ENCODE results near the gene HDGFL1.

HDGFL1 gene

DNA sequence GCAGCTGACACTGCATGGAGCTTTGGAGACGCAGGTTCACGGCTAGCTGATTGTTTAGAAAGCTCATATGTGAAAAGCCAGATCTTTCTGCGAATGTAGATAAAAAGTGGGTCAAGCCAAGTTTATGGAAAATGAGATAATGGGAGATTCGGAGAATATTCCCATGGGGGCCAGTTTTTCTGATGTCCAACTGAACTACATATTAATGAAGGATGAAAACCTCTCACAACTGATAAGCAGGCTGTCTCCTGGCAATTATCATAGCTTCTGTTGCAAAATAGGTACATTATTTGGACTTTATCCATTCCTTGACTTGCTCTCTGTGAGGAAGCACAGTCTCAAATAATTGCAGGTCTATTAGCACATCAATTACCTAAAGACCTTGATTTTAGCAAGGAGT, 21.1 kb downstream of the HDGFL1 start:
- no peaks in the 10 kb centered on the region for H3K9me3 ChIP-seq (ENCODE audit: control insufficient read depth in 2 of 2, low read length in 2 of 2)
- H3K27ac ChIP-seq (ENCODE audit: low read length): no peak overlapping the region
- H3K4me1 ChIP-seq (ENCODE audit: control insufficient read depth, insufficient read depth, low read length): no peaks in the 10 kb centered on the region
- no peak overlapping the region for H3K9ac ChIP-seq (ENCODE audit: low read length in 2 of 2)
- H3K4me3 ChIP-seq (ENCODE audit: low read length in 2 of 2): no peak overlapping the region
- no peaks in the 10 kb centered on the region for H3K27me3 ChIP-seq (ENCODE audit: control insufficient read depth in 1 of 2, insufficient read depth in 2 of 2, low read length in 2 of 2)
- no peaks in the 10 kb centered on the region for H3K36me3 ChIP-seq (ENCODE audit: control insufficient read depth in 2 of 2, insufficient read depth in 2 of 2, low read length in 2 of 2)

DNA sequence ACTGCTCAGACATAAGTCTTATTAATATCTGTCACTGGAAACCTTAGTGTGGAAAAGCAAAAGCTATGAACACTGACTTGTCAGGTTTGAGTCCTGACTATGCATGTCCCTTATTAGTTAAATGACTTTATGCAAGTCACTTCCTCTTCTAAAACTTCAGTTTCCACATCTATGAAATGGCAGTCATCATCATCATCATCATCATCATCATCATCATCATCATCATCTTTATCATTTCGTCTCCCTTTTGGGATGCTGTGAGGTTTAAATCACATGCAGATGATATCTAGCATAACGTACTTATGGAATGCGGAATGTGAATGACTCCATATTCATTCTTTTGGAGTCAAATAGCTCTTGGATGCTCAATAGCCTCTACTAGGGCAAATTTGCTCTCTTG, 24.5 kb downstream of the HDGFL1 start:
- Histone ChIP-seq H3K4me3 (ENCODE audit: low read length in 2 of 2) (no peak overlapping the region), H3K36me3 (ENCODE audit: control insufficient read depth in 2 of 2, insufficient read depth in 2 of 2, low read length in 2 of 2) (no peaks in the 10 kb centered on the region), H3K27ac (ENCODE audit: low read length) (no peak overlapping the region), H3K4me1 (ENCODE audit: control insufficient read depth, insufficient read depth, low read length) (no peaks in the 10 kb centered on the region), H3K9ac (ENCODE audit: low read length in 2 of 2) (no peak overlapping the region), H3K27me3 (ENCODE audit: control insufficient read depth in 1 of 2, insufficient read depth in 2 of 2, low read length in 2 of 2) (no peaks in the 10 kb centered on the region), H3K9me3 (ENCODE audit: control insufficient read depth in 2 of 2, low read length in 2 of 2) (no peaks in the 10 kb centered on the region)

GRCh38 chr6:22596011-22596410, 26.6 kb downstream of the HDGFL1 start:
- H3K4me3 ChIP-seq (ENCODE audit: low read length in 2 of 2): no peak overlapping the region
- no peaks in the 10 kb centered on the region for H3K9me3 ChIP-seq (ENCODE audit: control insufficient read depth in 2 of 2, low read length in 2 of 2)
- H3K36me3 ChIP-seq (ENCODE audit: control insufficient read depth in 2 of 2, insufficient read depth in 2 of 2, low read length in 2 of 2): no peaks in the 10 kb centered on the region
- no peak overlapping the region for H3K27ac ChIP-seq (ENCODE audit: low read length)
- H3K27me3 ChIP-seq (ENCODE audit: control insufficient read depth in 1 of 2, insufficient read depth in 2 of 2, low read length in 2 of 2): no peaks in the 10 kb centered on the region
- H3K4me1 ChIP-seq (ENCODE audit: control insufficient read depth, insufficient read depth, low read length): no peaks in the 10 kb centered on the region
- H3K9ac ChIP-seq (ENCODE audit: low read length in 2 of 2): no peak overlapping the region

- Histone ChIP-seq H3K27me3 (ENCODE audit: control insufficient read depth in 1 of 2, insufficient read depth in 2 of 2, low read length in 2 of 2) (no peaks in the 10 kb centered on the region), H3K9me3 (ENCODE audit: control insufficient read depth in 2 of 2, low read length in 2 of 2) (no peaks in the 10 kb centered on the region), H3K4me3 (ENCODE audit: low read length in 2 of 2) (no peak overlapping the region), H3K36me3 (ENCODE audit: control insufficient read depth in 2 of 2, insufficient read depth in 2 of 2, low read length in 2 of 2) (no peaks in the 10 kb centered on the region), H3K27ac (ENCODE audit: low read length) (no peak overlapping the region), H3K9ac (ENCODE audit: low read length in 2 of 2) (no peak overlapping the region), H3K4me1 (ENCODE audit: control insufficient read depth, insufficient read depth, low read length) (no peaks in the 10 kb centered on the region)
Observed at GRCh38 chr6:22598339-22598738, 29.0 kb downstream of the HDGFL1 start.

DNA sequence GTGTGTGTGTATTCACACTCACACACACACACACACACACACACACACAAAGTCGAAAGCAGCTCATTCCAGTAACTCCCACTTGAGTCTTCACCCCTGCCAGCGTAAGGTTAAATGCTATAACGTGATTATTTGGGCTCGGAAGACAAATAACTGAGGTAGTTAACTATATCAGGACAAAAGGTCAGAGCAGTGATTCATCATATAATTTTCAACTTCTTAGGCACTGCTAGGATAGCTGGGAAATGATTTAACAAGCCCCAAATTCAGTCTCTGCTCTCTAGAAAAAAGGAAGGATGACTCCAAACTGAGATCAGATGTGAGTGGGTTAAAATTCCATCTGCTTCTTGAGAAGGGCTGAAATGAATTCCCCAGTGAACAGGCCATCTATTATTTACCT, 30.7 kb downstream of the HDGFL1 start:
- no peaks in the 10 kb centered on the region for H3K4me1 ChIP-seq (ENCODE audit: control insufficient read depth, insufficient read depth, low read length)
- H3K27ac ChIP-seq (ENCODE audit: low read length): no peak overlapping the region
- no peaks in the 10 kb centered on the region for H3K36me3 ChIP-seq (ENCODE audit: control insufficient read depth in 2 of 2, insufficient read depth in 2 of 2, low read length in 2 of 2)
- no peaks in the 10 kb centered on the region for H3K27me3 ChIP-seq (ENCODE audit: control insufficient read depth in 1 of 2, insufficient read depth in 2 of 2, low read length in 2 of 2)
- no peak overlapping the region for H3K9ac ChIP-seq (ENCODE audit: low read length in 2 of 2)
- H3K9me3 ChIP-seq (ENCODE audit: control insufficient read depth in 2 of 2, low read length in 2 of 2): no peaks in the 10 kb centered on the region
- H3K4me3 ChIP-seq (ENCODE audit: low read length in 2 of 2): no peak overlapping the region

- H3K4me3 ChIP-seq (ENCODE audit: low read length in 2 of 2): no peak overlapping the region
- no peaks in the 10 kb centered on the region for H3K9me3 ChIP-seq (ENCODE audit: control insufficient read depth in 2 of 2, low read length in 2 of 2)
- H3K4me1 ChIP-seq (ENCODE audit: control insufficient read depth, insufficient read depth, low read length): no peaks in the 10 kb centered on the region
- no peak overlapping the region for H3K27ac ChIP-seq (ENCODE audit: low read length)
- H3K27me3 ChIP-seq (ENCODE audit: control insufficient read depth in 1 of 2, insufficient read depth in 2 of 2, low read length in 2 of 2): no peaks in the 10 kb centered on the region
- H3K36me3 ChIP-seq (ENCODE audit: control insufficient read depth in 2 of 2, insufficient read depth in 2 of 2, low read length in 2 of 2): no peaks in the 10 kb centered on the region
- H3K9ac ChIP-seq (ENCODE audit: low read length in 2 of 2): no peak overlapping the region
Observed at GRCh38 chr6:22601984-22602383, 32.6 kb downstream of the HDGFL1 start.

DNA sequence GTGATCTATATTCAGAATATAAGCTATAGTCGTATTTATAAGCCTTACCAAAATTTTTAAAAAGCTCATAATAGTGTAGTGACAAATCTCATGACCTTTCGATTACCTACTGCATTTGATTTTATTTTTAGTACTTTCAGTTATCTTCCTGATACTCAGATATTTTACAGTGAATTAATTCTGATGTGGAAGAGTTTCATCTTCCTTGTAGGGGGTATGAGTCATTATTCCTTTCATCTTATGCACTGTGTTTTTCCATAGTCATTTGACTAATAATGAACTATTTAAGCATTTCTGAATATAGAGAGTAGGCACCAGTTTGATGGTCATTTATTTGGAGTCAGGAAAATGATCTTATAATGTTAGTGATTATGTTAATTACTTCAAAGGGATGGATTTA, 36.4 kb downstream of the HDGFL1 start:
- Histone ChIP-seq H3K9me3 (ENCODE audit: control insufficient read depth in 2 of 2, low read length in 2 of 2) (no peaks in the 10 kb centered on the region), H3K27ac (ENCODE audit: low read length) (no peak overlapping the region), H3K36me3 (ENCODE audit: control insufficient read depth in 2 of 2, insufficient read depth in 2 of 2, low read length in 2 of 2) (no peaks in the 10 kb centered on the region), H3K27me3 (ENCODE audit: control insufficient read depth in 1 of 2, insufficient read depth in 2 of 2, low read length in 2 of 2) (no peaks in the 10 kb centered on the region), H3K4me1 (ENCODE audit: control insufficient read depth, insufficient read depth, low read length) (no peaks in the 10 kb centered on the region), H3K4me3 (ENCODE audit: low read length in 2 of 2) (no peak overlapping the region), H3K9ac (ENCODE audit: low read length in 2 of 2) (no peak overlapping the region)

GRCh38 chr6:22610127-22610526, 40.8 kb downstream of the HDGFL1 start:
- Histone ChIP-seq H3K4me1 (ENCODE audit: control insufficient read depth, insufficient read depth, low read length) (peaks cover 7% of the 10 kb centered on the region), H3K27me3 (ENCODE audit: control insufficient read depth in 1 of 2, insufficient read depth in 2 of 2, low read length in 2 of 2) (no peaks in the 10 kb centered on the region), H3K4me3 (ENCODE audit: low read length in 2 of 2) (no peak overlapping the region), H3K36me3 (ENCODE audit: control insufficient read depth in 2 of 2, insufficient read depth in 2 of 2, low read length in 2 of 2) (no peaks in the 10 kb centered on the region), H3K9ac (ENCODE audit: low read length in 2 of 2) (no peak overlapping the region), H3K9me3 (ENCODE audit: control insufficient read depth in 2 of 2, low read length in 2 of 2) (no peaks in the 10 kb centered on the region), H3K27ac (ENCODE audit: low read length) (no peak overlapping the region)

DNA sequence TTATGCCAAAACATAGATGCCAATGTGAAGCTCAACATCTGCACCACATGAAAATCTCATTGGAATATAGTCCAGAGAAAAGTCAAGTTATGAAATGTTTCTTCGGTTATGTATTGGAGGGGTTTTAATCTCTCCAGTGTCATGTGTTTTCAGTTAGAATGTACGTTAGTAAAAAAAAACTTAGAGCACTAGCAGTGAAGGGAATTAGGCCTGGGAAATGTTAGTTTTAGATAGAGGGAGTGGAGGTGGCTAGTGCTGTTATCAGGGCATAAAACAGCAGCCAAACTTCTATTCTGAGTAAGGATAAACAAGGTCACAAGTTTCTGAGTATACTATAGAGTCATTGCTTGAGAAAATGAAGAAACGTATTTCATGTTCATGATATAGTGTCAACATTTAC, 42.9 kb downstream of the HDGFL1 start:
- Histone ChIP-seq H3K4me1 (ENCODE audit: control insufficient read depth, insufficient read depth, low read length) (peaks cover 7% of the 10 kb centered on the region), H3K4me3 (ENCODE audit: low read length in 2 of 2) (no peak overlapping the region), H3K27me3 (ENCODE audit: control insufficient read depth in 1 of 2, insufficient read depth in 2 of 2, low read length in 2 of 2) (no peaks in the 10 kb centered on the region), H3K36me3 (ENCODE audit: control insufficient read depth in 2 of 2, insufficient read depth in 2 of 2, low read length in 2 of 2) (no peaks in the 10 kb centered on the region), H3K9me3 (ENCODE audit: control insufficient read depth in 2 of 2, low read length in 2 of 2) (no peaks in the 10 kb centered on the region), H3K9ac (ENCODE audit: low read length in 2 of 2) (no peak overlapping the region), H3K27ac (ENCODE audit: low read length) (no peak overlapping the region)

DNA sequence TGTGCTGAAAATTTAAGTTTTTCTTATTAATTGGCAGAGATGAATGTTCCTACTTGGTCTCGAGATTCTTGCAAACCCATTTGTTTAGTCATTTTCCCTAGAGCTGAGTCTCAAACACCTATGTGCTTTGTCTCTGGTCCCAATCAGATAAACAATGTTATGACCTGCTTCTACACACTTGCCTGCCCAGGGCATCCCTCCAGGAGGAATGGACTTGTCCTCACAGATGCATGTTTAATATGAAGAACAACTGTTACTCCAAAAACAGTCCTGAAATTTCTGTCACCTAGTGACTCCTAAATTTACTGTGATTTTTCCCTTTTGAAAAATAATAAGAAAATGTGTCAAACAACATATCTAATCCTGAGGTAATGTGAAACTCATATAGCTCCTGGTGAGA, 43.7 kb downstream of the HDGFL1 start:
- Histone ChIP-seq H3K9ac (ENCODE audit: low read length in 2 of 2) (no peak overlapping the region), H3K27me3 (ENCODE audit: control insufficient read depth in 1 of 2, insufficient read depth in 2 of 2, low read length in 2 of 2) (no peaks in the 10 kb centered on the region), H3K36me3 (ENCODE audit: control insufficient read depth in 2 of 2, insufficient read depth in 2 of 2, low read length in 2 of 2) (no peaks in the 10 kb centered on the region), H3K9me3 (ENCODE audit: control insufficient read depth in 2 of 2, low read length in 2 of 2) (no peaks in the 10 kb centered on the region), H3K27ac (ENCODE audit: low read length) (no peak overlapping the region), H3K4me1 (ENCODE audit: control insufficient read depth, insufficient read depth, low read length) (peaks cover 7% of the 10 kb centered on the region), H3K4me3 (ENCODE audit: low read length in 2 of 2) (no peak overlapping the region)

DNA sequence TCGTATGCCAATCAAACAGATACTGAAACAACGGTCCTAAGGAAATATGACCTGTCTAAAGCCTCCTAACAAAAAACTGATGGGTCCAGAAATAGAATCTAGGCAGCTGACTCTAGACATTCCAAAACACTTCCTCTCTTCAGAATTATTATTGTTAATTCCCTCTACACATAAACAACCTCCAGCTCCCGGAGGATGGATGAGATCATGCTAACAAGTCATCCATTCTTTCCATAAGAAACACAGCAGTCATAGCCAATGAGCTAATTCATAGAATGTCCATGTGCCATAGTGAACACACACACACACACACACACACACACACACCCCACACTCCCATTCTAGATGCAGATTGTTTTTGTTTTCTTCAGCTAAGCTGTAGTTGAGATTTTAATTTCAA, 44.3 kb downstream of the HDGFL1 start:
- H3K27me3 ChIP-seq (ENCODE audit: control insufficient read depth in 1 of 2, insufficient read depth in 2 of 2, low read length in 2 of 2): no peaks in the 10 kb centered on the region
- H3K36me3 ChIP-seq (ENCODE audit: control insufficient read depth in 2 of 2, insufficient read depth in 2 of 2, low read length in 2 of 2): no peaks in the 10 kb centered on the region
- no peaks in the 10 kb centered on the region for H3K9me3 ChIP-seq (ENCODE audit: control insufficient read depth in 2 of 2, low read length in 2 of 2)
- H3K4me1 ChIP-seq (ENCODE audit: control insufficient read depth, insufficient read depth, low read length): peaks cover 7% of the 10 kb centered on the region
- no peak overlapping the region for H3K27ac ChIP-seq (ENCODE audit: low read length)
- no peak overlapping the region for H3K4me3 ChIP-seq (ENCODE audit: low read length in 2 of 2)
- H3K9ac ChIP-seq (ENCODE audit: low read length in 2 of 2): no peak overlapping the region

GRCh38 chr6:22614547-22614946, 45.2 kb downstream of the HDGFL1 start:
- Histone ChIP-seq H3K27me3 (ENCODE audit: control insufficient read depth in 1 of 2, insufficient read depth in 2 of 2, low read length in 2 of 2) (no peaks in the 10 kb centered on the region), H3K27ac (ENCODE audit: low read length) (no peak overlapping the region), H3K4me3 (ENCODE audit: low read length in 2 of 2) (no peak overlapping the region), H3K36me3 (ENCODE audit: control insufficient read depth in 2 of 2, insufficient read depth in 2 of 2, low read length in 2 of 2) (no peaks in the 10 kb centered on the region), H3K9me3 (ENCODE audit: control insufficient read depth in 2 of 2, low read length in 2 of 2) (no peaks in the 10 kb centered on the region), H3K4me1 (ENCODE audit: control insufficient read depth, insufficient read depth, low read length) (peaks cover 7% of the 10 kb centered on the region), H3K9ac (ENCODE audit: low read length in 2 of 2) (no peak overlapping the region)

All from stomach smooth muscle (tissue), 2 donors.